HL-60 (cell line): ENCODE data around the gene CCL24.

Source experiments
- CTCF ChIP-seq: IDR thresholded peaks from one replicate; pipeline ENCODE4 v1.5.1; 2011; ENCODE audit warnings: low read length, control low read depth, inconsistent platforms; ENCODE audit not compliant: insufficient read depth
- GABPA ChIP-seq: IDR thresholded peaks from 2 replicates; pipeline ENCODE4 v1.6.1; 2012; ENCODE audit warnings: low read depth
- POLR2AphosphoS5 ChIP-seq: IDR thresholded peaks from 2 replicates; pipeline ENCODE4 v1.6.1; 2012; ENCODE audit warnings: low read depth
- REST ChIP-seq: IDR thresholded peaks from 2 replicates; pipeline ENCODE4 v1.6.1; 2012; ENCODE audit warnings: low read depth; ENCODE audit not compliant: insufficient replicate concordance

DNA sequence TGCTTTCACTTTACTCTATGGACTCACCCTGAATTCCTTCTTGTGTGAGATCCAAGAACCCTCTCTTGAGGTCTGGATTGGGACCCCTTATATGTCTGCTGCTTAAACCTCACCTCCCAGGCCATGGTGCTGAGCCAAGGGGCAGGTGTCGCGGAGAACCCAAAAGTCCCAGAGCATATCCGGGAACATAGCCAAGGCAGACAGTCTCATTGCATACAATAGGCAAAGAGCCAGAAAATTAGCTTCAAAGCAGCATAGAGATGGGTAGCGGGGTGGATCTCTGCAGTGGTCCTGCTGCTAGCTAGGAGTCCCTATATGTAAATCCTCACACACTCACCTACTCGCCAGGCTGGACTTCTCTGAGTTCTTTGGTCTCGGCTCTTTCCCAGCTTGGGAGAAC is 5.5 kb downstream of the CCL24 start:
- TF ChIP-seq CTCF (no peak), GABPA (no peak), POLR2AphosphoS5 (no peak), REST (no peak)
